Adrenal gland (tissue), 12 donors: ENCODE measurements around the gene HM13. TPM values are rescaled to one million over a fixed set of nuclear protein-coding genes. Genes with fewer than 3 reads are reported as not detected.
"Not testable (repeated sequence)": the region's sequence is repeated elsewhere in the genome, so short reads cannot be mapped to it uniquely, and the experiment has no call there.

Experiments used
- DNase-seq, 7 donors: peaks; one replicate each; pipeline ENCODE4 v3.0.0-alpha.2; 2019 to 2020
- H3K27ac ChIP-seq, 5 donors: fragments of 200-600 bp; sonication (generic) in 4 of 5; 1 replicate in 3 of 5; 2 replicates in 2 of 5; pipeline versions ENCODE4 v1.5.1 to v1.8.0; 2016 to 2020; ENCODE audit warnings: mild to moderate bottlenecking in 1 of 5
- H3K27me3 ChIP-seq: fragments of 200-600 bp; 2 replicates; pipeline ENCODE4 v1.8.0; 2021
- H3K36me3 ChIP-seq, 2 donors: fragments of 200-600 bp; replicated peaks in 1 of 2; 1 replicate in 1 of 2; 2 replicates in 1 of 2; pipeline versions ENCODE4 v1.5.1 to v1.8.0; 2018 to 2022
- H3K4me1 ChIP-seq, 2 donors: fragments of 200-600 bp; replicated peaks in 1 of 2; 1 replicate in 1 of 2; 2 replicates in 1 of 2; pipeline versions ENCODE4 v1.5.1 to v1.8.0; 2018 to 2021
- H3K4me3 ChIP-seq, 4 donors: fragments of 200-600 bp; sonication (generic) in 3 of 4; one replicate each; pipeline ENCODE4 v1.5.1; 2016 to 2018
- H3K9me3 ChIP-seq, 3 donors: fragments of 200-600 bp; sonication (generic) in 1 of 3; replicated peaks in 1 of 3; 1 replicate in 2 of 3; 2 replicates in 1 of 3; pipeline versions ENCODE4 v1.5.1 to v1.8.0; 2016 to 2021
- POLR2A ChIP-seq, 2 donors: fragments of 450-650 bp; IDR thresholded peaks; one replicate each; pipeline ENCODE4 v1.6.1; 2017; ENCODE audit warnings: antibody characterized with exemption in 2 of 2, mild to moderate bottlenecking in 2 of 2, moderate library complexity in 1 of 2
- WGBS, 4 donors: extraction: QIAGEN DNeasy Blood & Tissue Kit in 2 of 4; methylation state at CpG; one replicate each; pipeline versions ENCODE4 v1.1.5 to v1.1.7; 2013 to 2017; 5-methylcytosine and 5-hydroxymethylcytosine counted together
- intact Hi-C, 2 donors: fragments of 100-400 bp; cut with DNase I; formaldehyde crosslinking; loops; one replicate each; pipeline versions ENCODE4 v1.14.1 to v1.15.0; 2022 to 2023
- polyA plus RNA-seq, 3 donors: library from polyadenylated mRNA; stranded (reverse); fragments of 200-250 nt in 2 of 3; fragments of 350-450 nt in 1 of 3; fragmentation: Illumina TruSeq in 1 of 3; extraction: RNeasy Lipid Tissue Mini Kit (QIAGEN cat#74804) in 1 of 3; gene quantifications; one replicate each; pipeline ENCODE4 v1.2.3, GENCODE V29; 2013 to 2014
- total RNA-seq, 9 donors: library from RNA; depleted of rRNA in 4 of 9; stranded (reverse); fragments of >200 nt in 4 of 9; fragments of 120-200 nt in 1 of 9; fragmentation: NEBNext Ultra II Directional in 1 of 9; extraction: Animal tissue kit (Norgen Biotek cat#: 25700) in 1 of 9; gene quantifications; one replicate each; pipeline versions ENCODE4 v1.1.0 to v1.2.4, GENCODE V29; 2013 to 2023
- TF ChIP-seq, protein P1 (sequence below), 6 experiments: fragments of 450-650 bp in 4 of 6; fragments of 200-600 bp in 2 of 6; sonication (generic) in 1 of 6; IDR thresholded peaks; 1 replicate in 5 of 6; 2 replicates in 1 of 6; pipeline versions ENCODE4 v1.5.1 to v1.8.0; 2016 to 2021; ENCODE audit warnings: antibody characterized with exemption in 6 of 6, mild to moderate bottlenecking in 2 of 6, moderate library complexity in 1 of 6
- donor health status: healthy with polysubstance abuse.
- donor health status: Bipolar disorder and iron deficiency.
- donor health status: DM: yes; HTN: yes; CAD: no.
- donor health status: DM: no; HTN: no; CAD: no.
- donor health status: DM: no; HTN: no; CAD: no.
- donor health status: DM: yes; HTN: yes; CAD: no.

The HM13 gene
- total and polyA plus RNA-seq, 12 donors: 48.5 to 356 (median 157) TPM

DNA sequence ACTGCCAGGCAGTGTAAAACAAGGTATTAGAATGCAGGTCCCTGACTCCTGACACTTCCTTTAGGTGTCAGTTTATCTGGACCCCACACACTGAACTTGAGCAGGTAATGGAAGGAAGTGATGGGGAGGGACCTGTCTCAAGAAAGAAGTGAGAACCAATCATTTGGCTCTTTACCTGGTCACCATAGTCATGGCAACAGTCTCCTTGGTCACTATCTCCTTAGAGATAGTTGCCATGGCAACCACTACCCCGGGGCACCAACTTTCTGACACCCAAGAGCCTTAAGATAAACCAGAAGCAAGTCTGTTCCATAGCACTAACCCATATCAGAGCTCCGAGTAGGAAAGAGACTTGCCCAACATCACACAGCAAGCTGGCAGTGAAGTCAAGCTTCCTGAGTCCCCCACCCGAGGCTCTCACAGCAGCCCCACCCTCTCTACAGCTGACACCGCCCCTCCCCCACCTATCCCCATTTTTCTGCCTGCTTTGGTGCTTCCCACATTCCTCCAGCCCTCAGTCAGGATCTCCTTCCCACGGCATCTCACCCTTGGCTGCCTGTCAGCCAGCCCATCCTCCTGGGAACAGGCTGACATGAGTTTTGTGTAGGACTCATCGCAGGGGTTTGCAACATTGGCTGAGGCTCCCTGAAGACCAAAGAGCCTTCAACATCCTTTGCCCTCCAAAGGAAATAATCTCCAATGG lies 16.3 kb upstream of the HM13 start:
- Histone ChIP-seq H3K36me3 (no peaks in the 10 kb centered on the region), H3K9me3 (no peaks in the 10 kb centered on the region), H3K4me1 (peaks cover 0 to 9% of the 10 kb centered on the region in 2 donors), H3K27me3 (no peaks in the 10 kb centered on the region), H3K4me3 (no peak overlapping the region), H3K27ac (peak overlapping the region in 2 of 5 donors; percentile 26 to 73)
- intact Hi-C loops: no loop called here
- peak in 3 of 7 donors; percentile 35 to 44 (median 38) for DNase-seq
- no peak for TF ChIP-seq POLR2A (IDR thresholded peaks at IDR 0.05)
- TF ChIP-seq, protein P1, sequence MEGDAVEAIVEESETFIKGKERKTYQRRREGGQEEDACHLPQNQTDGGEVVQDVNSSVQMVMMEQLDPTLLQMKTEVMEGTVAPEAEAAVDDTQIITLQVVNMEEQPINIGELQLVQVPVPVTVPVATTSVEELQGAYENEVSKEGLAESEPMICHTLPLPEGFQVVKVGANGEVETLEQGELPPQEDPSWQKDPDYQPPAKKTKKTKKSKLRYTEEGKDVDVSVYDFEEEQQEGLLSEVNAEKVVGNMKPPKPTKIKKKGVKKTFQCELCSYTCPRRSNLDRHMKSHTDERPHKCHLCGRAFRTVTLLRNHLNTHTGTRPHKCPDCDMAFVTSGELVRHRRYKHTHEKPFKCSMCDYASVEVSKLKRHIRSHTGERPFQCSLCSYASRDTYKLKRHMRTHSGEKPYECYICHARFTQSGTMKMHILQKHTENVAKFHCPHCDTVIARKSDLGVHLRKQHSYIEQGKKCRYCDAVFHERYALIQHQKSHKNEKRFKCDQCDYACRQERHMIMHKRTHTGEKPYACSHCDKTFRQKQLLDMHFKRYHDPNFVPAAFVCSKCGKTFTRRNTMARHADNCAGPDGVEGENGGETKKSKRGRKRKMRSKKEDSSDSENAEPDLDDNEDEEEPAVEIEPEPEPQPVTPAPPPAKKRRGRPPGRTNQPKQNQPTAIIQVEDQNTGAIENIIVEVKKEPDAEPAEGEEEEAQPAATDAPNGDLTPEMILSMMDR (IDR thresholded peaks at IDR 0.05): no peak
- 26 to 36% (median 31%) methylated on average over 5 to 6 of the region's 6 CpGs for WGBS, 4 donors

DNA sequence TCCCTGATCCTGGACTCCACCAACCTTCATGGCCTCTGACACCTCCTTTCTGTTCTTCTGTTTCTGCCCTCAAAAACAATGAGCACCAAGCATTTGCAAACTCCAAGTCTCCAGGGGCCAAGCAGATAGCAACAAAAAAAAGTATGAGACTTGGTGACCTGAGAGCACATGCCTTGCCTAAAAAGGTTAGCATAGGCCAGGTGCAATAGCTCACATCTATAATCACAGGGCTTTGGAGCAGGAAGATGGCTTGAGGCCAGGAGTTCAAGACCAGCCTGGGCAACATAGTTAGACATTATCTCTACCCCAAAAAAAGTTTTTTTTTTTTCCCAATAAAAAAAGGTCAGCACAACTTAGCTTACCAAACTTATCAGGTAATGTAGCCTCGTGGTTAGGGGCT lies 13.7 kb upstream of the HM13 start:
- no peaks in the 10 kb centered on the region for H3K9me3 ChIP-seq
- no peak for TF ChIP-seq POLR2A (IDR thresholded peaks at IDR 0.05)
- TF ChIP-seq, protein P1 (IDR thresholded peaks at IDR 0.05): no peak
- H3K27me3 ChIP-seq: no peaks in the 10 kb centered on the region
- H3K4me3 ChIP-seq: no peak overlapping the region
- no peaks in the 10 kb centered on the region for H3K36me3 ChIP-seq
- H3K27ac ChIP-seq: no peak overlapping the region
- H3K4me1 ChIP-seq: peaks cover 0 to 9% of the 10 kb centered on the region in 2 donors
- intact Hi-C loops: loop anchor here in 1 of 2 donors (5.0 kb wide), 1 partner anchor 38 kb away; no protein-coding TSS in a partner anchor
- no peak for DNase-seq
- 41 to 88% (median 70%) methylated on average over 1 of the region's 1 CpG for WGBS, 4 donors

DNA sequence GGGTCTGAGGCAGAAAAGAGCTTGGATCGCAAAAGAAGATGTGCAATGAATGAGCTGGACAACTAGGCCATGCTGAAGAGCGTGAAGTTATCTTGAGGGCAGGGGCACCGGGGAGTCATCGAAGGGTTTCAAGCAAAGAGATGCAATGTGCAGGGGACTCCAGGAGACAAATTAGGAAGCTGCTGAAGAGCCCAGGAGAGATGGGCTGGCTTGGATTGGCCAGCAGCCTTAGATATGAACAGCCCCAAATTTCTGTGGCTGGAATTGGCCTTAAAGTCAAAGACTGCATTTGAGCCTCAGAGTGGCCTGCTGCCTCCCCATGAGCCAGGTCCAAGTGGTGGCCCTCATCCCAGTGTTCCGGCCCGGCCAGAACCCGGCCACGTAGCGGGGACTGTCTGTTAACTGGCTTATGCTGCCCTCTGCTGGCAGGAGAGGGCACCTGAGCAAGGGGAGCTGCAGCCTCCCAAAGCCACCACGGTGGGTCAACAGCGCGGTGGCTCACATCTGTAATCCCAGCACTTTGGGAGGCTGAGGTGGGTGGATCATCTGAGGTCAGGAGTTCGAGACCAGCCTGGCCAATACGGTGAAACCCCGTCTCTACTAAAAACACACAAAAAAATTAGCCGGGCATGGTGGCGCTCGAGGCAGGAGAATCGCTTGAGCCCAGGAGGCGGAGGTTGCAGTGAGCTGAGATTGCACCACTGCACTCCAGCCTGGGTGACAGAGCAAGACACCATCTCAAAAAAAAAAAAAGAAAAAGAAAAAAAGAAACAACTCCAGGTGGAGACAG lies 11.2 kb upstream of the HM13 start:
- WGBS, 4 donors: 28 to 40% (median 35%) methylated on average over 17 to 20 of the region's 20 CpGs
- intact Hi-C loops: loop anchor here (2.0 to 5.0 kb wide), 2 partner anchors 41 to 42 kb away; no protein-coding TSS in a partner anchor
- TF ChIP-seq, protein P1 (IDR thresholded peaks at IDR 0.05): peak; percentile 93 to 99 (median 98)
- H3K36me3 ChIP-seq, H3K4me1 ChIP-seq, H3K27ac ChIP-seq, H3K9me3 ChIP-seq, H3K27me3 ChIP-seq, H3K4me3 ChIP-seq: not testable (repeated sequence)
- peak; percentile 82 to 92 (median 89) for DNase-seq

- 78 to 94% (median 79%) methylated on average over 1 of the region's 1 CpG for WGBS, 4 donors
- intact Hi-C loops: no loop called here
- Histone ChIP-seq H3K9me3 (no peaks in the 10 kb centered on the region), H3K27ac (no peak overlapping the region), H3K4me1 (no peaks in the 10 kb centered on the region), H3K36me3 (no peaks in the 10 kb centered on the region), H3K4me3 (no peak overlapping the region), H3K27me3 (no peaks in the 10 kb centered on the region)
- TF ChIP-seq POLR2A (IDR thresholded peaks at IDR 0.05): no peak
- TF ChIP-seq, protein P1 (IDR thresholded peaks at IDR 0.05): no peak
- DNase-seq: no peak
These were observed 8.3 kb upstream of the HM13 start for GRCh38 chr20:31505903-31506302.
